Fibroblast of lung (primary cell): Measurements from ENCODE around the gene CHD5.

Experiments
- CTCF ChIP-seq, 2 donors: IDR thresholded peaks in 1 of 2; conservative IDR thresholded peaks in 1 of 2; 1 replicate in 1 of 2; 2 replicates in 1 of 2; pipeline ENCODE4 v1.5.1; 2011 to 2012; ENCODE audit warnings: low read length in 2 of 2, control low read depth in 1 of 2, inconsistent platforms in 1 of 2, low read depth in 1 of 2, mild to moderate bottlenecking in 1 of 2
- EZH2 ChIP-seq: IDR thresholded peaks from 2 replicates; pipeline ENCODE4 v1.5.1; 2012; ENCODE audit warnings: low read length, control low read depth, mild to moderate bottlenecking; ENCODE audit errors: missing control alignments

GRCh38 chr1:6136516-6137220 lies 43.5 kb downstream of the CHD5 start:
- no peak for TF ChIP-seq CTCF (conservative IDR thresholded peaks at IDR 0.05 in 1 of 2, IDR thresholded peaks at IDR 0.05 in 1 of 2; ENCODE audit: low read depth in 1 of 2, low read length in 2 of 2)
- no peak for TF ChIP-seq EZH2
